Epidermal melanocyte (primary cell): ENCODE data around the gene NCAPD2.

Experiments used
- DNase-seq: peaks from one replicate; pipeline ENCODE4 v3.0.0; 2011; ENCODE audit warnings: low spot score; ENCODE audit not compliant: insufficient read length

NCAPD2 gene, protein sequence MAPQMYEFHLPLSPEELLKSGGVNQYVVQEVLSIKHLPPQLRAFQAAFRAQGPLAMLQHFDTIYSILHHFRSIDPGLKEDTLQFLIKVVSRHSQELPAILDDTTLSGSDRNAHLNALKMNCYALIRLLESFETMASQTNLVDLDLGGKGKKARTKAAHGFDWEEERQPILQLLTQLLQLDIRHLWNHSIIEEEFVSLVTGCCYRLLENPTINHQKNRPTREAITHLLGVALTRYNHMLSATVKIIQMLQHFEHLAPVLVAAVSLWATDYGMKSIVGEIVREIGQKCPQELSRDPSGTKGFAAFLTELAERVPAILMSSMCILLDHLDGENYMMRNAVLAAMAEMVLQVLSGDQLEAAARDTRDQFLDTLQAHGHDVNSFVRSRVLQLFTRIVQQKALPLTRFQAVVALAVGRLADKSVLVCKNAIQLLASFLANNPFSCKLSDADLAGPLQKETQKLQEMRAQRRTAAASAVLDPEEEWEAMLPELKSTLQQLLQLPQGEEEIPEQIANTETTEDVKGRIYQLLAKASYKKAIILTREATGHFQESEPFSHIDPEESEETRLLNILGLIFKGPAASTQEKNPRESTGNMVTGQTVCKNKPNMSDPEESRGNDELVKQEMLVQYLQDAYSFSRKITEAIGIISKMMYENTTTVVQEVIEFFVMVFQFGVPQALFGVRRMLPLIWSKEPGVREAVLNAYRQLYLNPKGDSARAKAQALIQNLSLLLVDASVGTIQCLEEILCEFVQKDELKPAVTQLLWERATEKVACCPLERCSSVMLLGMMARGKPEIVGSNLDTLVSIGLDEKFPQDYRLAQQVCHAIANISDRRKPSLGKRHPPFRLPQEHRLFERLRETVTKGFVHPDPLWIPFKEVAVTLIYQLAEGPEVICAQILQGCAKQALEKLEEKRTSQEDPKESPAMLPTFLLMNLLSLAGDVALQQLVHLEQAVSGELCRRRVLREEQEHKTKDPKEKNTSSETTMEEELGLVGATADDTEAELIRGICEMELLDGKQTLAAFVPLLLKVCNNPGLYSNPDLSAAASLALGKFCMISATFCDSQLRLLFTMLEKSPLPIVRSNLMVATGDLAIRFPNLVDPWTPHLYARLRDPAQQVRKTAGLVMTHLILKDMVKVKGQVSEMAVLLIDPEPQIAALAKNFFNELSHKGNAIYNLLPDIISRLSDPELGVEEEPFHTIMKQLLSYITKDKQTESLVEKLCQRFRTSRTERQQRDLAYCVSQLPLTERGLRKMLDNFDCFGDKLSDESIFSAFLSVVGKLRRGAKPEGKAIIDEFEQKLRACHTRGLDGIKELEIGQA (N-terminal part only)

DNA sequence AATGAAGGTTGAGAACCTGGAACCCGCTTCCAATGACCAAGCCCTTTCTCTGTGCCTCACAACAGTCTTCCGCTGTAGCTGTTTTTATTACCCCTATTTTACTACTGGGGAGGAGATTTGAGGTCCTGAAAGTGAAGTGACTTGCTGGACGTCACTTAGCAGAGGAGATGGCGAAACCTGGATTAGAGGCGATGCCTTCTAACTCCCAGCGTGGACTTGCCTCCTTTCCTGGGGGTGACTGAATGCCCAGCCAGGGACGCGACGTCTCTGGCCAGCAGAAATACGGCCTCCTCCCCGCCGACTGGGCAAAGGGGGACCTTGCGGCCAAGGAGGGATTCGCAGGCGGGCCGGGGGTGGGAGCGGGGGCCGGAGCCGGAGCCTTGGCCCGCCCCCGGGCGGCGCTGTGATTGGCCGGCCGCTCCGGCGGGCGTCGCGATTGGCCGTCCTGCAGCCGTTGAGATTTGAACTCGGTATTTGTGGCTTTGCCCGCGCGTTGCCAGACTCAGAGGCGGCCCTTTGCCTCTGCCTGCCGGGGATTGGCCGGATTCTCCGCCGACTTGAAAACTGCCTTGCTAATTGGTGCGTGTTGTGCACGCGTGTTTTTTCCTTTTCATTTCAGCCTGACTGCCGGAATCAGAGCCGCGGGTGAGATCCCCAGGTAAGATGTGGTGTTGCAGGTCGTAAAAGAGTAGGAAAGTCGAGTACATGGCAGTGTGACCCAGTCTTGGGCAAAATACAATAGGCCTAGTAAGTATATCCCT, at the start of gene NCAPD2:
NCAPD2 (plus strand) TSS at position 606 of the 761 bp plus-strand sequence. CDS start 997 bp downstream, outside the sequence.
- DNase-seq: peak; percentile 87

DNA sequence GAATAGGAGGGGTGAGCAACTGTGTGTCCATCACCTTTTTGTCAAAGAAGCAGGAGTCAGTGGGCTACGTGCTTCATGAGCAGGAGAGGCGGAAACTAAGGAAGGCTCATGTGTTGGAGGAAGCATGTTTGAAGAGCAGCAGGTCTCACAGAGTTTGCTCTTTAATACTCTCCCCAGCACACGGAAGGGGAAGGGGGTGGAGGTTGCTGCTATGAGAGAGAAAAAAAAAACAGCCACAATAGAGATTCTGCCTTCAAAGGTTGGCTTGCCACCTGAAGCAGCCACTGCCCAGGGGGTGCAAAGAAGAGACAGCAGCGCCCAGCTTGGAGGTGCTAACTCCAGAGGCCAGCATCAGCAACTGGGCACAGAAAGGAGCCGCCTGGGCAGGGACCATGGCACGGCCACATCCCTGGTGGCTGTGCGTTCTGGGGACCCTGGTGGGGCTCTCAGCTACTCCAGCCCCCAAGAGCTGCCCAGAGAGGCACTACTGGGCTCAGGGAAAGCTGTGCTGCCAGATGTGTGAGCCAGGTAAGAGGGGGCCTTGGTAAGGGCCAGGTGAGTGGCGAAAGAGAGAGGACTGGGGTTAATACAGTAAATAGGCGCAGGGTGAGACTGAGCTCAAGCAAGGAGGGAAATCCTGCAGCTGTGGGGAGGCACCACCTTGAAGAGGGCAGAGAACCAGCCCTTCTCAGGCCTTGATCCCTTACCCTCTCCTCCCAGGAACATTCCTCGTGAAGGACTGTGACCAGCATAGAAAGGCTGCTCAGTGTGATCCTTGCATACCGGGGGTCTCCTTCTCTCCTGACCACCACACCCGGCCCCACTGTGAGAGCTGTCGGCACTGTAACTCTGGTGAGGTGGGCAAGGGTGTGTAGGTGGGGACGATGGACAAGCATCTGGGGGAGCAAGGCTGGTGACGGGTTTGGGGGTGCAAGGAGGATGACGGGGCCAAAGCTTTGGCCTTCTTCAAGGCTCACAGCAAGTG, 48.9 kb upstream of the NCAPD2 start, which contains the start of gene CD27:
CD27 (plus strand) TSS at position 252 of the 985 bp plus-strand sequence; CDS start at position 393, 141 bp downstream.
- DNase-seq: no peak

DNA sequence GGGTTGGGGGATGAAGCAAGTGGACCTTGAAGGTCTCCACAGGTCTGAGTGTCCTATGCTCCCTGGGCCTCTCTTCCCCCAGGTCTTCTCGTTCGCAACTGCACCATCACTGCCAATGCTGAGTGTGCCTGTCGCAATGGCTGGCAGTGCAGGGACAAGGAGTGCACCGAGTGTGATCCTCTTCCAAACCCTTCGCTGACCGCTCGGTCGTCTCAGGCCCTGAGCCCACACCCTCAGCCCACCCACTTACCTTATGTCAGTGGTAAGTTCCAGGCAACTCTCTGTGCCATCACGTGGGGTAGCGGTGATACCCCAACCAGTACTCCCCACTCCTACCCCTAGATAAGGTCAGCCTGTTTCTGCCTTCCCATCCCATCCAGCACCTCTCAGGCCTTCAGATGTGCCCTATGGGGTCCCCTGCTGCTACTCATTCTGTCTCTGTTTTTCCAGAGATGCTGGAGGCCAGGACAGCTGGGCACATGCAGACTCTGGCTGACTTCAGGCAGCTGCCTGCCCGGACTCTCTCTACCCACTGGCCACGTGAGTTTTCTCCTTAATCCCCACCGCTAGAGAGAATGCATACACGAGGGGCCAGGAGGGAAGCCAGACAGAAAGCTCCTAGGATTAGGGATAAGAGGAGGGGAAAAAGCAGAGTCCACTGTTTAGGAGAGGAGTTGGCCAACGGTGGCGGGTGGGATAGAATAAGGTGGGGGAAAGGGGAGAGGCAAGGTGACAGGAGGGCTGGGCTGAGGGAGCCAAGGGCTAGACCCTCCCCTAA, 43.6 kb upstream of the NCAPD2 start:
- no peak for DNase-seq

DNA sequence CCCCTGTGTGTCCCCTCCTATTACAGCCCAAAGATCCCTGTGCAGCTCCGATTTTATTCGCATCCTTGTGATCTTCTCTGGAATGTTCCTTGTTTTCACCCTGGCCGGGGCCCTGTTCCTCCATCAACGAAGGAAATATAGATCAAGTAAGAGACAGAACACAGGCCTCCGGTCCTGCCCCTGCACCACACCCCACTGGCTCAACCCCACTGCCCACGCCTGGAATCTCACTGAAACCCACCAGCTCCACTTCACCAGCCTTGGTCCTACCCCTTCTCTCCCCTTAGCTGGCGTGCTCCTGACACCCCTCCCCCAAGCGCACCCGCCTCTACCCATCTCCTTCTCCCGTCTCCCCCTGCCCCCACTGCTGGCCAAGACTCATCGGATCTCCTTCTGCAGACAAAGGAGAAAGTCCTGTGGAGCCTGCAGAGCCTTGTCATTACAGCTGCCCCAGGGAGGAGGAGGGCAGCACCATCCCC, 43.0 kb upstream of the NCAPD2 start:
- no peak for DNase-seq

DNA sequence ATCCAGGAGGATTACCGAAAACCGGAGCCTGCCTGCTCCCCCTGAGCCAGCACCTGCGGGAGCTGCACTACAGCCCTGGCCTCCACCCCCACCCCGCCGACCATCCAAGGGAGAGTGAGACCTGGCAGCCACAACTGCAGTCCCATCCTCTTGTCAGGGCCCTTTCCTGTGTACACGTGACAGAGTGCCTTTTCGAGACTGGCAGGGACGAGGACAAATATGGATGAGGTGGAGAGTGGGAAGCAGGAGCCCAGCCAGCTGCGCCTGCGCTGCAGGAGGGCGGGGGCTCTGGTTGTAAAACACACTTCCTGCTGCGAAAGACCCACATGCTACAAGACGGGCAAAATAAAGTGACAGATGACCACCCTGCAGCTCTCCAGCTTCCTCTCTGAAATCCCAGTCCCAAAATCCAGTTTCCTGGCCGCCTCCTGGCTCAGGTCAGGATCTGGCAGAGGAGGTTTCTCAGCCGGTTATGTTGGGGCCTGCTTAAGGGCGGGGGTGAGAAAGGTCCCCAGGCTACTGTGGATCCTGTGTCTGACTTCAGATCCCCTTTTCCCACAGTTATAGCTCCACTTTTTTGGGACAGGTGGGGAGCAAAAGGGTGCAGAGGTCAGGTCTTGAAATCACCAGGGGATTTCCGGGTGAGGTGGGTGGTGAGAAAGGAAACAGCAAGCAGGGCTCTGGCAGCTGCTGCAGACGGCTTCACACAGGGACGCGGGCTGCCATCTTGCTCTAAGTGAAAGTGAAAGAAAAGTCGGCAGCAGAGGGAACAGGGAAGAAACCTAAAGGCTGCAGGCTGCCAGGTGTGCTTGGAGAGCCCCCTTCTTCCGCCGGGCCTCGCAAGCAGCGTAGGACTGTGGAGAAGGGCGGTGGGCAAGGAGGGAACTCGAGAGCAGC, 42.3 kb upstream of the NCAPD2 start, which contains the start of gene TAPBPL:
TAPBPL (plus strand) TSS at position 695 of the 897 bp plus-strand sequence. CDS start 207 bp downstream, outside the sequence.
- peak; percentile 87 for DNase-seq

DNA sequence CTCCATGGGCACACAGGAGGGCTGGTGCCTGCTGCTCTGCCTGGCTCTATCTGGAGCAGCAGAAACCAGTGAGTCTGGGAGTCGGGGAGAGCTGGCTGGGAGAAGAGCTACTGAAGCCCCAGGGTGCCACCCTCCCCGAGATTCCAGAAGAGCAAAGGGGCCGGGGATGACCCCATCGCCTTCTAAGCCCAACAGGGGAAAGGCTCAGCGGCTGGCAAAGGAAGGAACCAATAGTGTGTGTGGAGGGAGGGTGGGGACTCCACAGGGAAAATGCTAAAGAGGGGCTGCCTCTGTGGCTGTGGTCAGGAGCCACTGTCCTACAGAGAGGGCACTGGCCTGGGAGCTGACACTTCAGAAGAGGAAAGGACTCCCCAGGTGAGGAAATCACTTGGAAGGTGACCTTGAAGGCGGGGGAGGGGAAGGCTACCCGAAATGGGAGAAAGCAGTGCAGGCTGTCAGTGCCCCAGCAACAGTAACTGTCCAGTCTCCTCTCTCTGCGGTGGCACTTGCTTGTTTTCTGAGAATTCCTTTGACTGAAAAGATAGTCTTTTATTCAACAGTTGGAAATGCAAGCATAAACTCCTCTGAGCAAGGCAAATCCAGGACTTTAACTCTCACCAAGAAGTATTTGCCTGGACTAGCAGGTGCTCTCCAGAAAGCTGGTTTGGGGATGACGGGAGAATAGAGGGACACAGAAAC, 41.5 kb upstream of the NCAPD2 start:
- DNase-seq: peak; percentile 20

DNA sequence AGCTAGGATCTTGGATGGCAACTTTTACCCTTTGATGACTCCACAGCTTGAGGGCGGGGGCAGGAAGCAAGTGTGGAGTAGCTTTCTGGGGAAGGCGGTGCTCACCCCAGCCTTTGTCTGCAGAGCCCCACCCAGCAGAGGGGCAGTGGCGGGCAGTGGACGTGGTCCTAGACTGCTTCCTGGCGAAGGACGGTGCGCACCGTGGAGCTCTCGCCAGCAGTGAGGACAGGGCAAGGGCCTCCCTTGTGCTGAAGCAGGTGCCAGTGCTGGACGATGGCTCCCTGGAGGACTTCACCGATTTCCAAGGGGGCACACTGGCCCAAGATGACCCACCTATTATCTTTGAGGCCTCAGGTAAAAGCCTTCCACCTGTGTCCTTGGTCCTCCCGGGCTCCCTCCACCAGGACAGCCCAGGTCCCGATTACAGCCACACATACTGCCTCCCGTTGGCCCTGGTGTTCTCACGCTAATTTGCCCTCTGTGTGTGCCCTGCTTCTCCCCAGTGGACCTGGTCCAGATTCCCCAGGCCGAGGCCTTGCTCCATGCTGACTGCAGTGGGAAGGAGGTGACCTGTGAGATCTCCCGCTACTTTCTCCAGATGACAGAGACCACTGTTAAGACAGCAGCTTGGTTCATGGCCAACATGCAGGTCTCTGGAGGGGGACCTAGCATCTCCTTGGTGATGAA, 40.8 kb upstream of the NCAPD2 start:
- no peak for DNase-seq

DNA sequence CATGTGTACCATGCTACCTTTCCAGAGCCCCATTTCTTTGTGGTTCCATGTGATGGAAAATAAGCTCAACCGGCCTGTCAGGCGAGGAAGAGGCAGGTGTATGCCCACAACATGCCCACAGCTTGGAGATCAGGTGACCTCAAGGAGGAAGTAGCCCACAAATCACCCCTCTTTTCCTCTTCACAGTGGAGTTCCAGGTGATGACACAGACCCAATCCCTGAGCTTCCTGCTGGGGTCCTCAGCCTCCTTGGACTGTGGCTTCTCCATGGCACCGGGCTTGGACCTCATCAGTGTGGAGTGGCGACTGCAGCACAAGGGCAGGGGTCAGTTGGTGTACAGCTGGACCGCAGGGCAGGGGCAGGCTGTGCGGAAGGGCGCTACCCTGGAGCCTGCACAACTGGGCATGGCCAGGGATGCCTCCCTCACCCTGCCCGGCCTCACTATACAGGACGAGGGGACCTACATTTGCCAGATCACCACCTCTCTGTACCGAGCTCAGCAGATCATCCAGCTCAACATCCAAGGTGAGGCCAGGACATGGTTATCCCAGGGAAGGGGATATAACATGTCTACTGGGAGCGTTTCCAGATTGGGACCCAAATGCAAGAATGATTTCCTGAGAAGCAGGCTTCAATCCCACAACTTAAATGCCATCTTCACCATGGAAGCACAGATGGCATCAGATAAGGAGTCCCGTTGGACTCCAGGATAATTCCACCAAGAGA, 36.5 kb upstream of the NCAPD2 start:
- DNase-seq: no peak

DNA sequence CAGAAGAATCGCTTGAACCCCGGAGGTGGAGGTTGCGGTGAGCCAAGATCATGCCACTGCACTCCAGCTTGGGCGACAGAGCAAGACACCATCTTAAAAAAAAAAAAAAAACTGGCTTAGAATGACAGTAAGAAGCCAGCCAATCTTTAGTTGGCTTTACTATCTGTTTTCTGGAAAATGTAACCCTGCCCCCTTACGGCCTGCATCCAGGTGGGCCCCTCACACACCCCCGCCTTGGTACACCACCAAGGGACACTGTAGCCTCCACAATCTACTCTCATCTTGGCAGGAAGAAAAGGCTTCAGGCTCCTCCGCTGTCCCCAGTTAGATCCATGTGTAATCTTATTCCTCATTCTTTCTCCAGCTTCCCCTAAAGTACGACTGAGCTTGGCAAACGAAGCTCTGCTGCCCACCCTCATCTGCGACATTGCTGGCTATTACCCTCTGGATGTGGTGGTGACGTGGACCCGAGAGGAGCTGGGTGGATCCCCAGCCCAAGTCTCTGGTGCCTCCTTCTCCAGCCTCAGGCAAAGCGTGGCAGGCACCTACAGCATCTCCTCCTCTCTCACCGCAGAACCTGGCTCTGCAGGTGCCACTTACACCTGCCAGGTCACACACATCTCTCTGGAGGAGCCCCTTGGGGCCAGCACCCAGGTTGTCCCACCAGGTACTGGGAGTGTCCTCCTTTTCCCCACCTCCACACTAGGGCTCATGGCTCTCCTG, 35.5 kb upstream of the NCAPD2 start:
- DNase-seq: no peak

DNA sequence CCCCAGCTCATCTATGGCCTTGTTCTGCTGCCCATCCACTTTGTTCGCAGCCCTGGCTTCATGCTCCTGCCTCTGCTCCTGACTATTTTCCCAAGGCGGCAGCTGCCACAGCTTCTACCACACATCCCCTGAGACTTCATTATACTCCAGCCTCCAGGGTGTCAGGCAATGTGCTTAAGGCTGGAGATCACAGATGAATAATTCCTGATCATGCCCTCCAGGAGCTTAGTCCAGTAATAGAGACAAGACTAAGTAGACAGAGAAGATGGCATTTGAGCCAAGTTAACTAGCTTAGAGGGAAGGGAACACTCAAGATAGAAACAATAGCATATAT, 34.9 kb upstream of the NCAPD2 start:
- no peak for DNase-seq

DNA sequence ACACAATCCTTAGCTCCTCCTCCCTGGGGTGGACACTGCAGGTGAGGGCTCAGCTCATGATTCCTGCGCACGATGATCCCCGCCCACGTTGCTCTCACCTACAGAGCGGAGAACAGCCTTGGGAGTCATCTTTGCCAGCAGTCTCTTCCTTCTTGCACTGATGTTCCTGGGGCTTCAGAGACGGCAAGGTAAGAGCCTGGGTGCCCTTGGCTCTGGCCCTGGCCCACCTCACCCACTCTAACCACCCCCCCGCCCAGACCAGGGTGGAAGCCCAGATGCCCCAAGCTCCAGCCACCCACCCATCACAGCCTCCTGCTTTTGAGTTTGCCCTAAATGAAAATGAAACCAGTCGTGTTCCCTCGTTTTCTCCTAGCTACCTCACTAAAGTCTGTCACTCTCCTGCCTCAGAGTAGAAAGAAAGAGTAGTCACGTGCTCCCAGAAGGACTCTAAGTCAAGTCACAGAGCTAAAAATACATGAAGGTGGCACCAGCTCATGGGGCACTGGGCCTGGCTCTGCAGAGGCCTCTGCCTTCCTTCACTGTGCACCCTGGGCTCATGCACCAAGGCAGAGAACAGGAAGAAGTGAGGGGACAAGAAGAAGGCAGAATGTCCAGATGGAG, 33.0 kb upstream of the NCAPD2 start:
- no peak for DNase-seq

DNA sequence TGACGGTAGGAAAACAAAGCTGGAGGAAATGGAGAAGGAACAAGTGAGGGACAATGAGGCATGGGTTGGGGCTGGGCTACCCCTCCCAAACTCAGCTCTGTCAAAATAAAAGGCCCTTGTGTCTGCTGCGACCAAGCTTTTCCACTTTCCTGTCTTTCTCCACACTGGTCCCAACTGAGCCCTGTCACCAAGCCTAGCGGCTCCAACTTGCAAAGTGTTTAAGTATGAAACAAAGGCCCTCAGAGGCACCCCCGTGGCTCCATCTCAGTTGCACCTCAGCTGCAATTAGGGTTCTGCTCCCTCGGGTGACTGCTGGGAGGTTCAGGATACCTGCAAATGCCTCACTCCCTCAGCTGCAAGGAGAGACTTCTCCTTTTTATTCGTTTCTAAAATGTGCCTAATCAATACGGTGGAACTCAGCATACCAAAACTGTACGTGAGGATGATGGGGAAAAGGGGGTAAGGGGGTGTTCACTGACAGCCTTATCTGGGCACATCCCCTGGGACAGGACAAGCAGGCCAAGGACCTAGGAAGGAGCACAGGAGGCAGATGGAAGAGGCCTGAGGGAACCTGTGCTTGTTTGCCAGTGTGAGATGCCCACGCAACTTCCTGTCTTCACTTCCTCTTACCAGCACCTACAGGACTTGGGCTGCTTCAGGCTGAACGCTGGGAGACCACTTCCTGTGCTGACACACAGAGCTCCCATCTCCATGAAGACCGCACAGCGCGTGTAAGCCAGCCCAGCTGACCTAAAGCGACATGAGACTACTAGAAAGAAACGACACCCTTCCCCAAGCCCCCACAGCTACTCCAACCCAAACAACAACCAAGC, 32.3 kb upstream of the NCAPD2 start:
- no peak for DNase-seq

DNA sequence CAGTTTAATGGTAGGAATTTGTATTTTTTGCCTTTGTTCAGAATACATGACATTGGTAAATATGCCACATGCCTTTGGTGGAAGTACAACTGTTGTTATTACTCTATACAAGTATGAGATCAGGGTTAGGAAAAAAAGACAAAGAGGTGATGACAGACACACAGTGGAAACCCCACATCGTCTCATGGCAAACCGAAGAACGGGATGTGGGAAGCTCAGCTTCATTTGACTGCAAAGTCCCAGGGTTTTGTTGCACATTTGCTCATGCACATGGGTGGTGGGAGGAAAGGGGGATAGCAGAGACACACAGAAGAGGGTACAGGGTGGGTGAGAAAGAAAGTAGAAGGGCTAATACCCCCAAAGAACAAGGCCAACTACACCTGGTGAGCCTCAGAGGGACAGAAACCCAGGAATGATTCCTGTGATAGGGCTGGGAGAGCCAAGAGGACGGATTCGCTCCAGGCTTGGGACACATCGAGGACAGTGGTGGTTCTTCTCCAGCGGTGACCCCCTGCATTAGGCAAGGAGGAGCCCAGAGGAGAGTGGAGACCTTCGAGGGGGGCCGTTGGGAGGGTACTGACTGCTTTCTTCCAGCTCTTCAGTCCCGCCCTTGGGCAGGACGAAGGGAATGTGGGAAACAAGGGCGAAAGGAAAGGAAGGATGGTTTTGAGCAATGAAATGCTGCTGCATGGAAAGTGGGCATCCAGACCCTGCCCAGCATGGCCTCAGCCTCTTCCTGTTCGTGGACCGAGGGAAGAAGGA, 31.5 kb upstream of the NCAPD2 start:
- no peak for DNase-seq
